DMS114 treated with DMSO at 0.1 percent for 48 hours (cell line): ENCODE data around the gene LCP1.
"Not testable (repeated sequence)": the region's sequence is repeated elsewhere in the genome, so short reads cannot be mapped to it uniquely, and the experiment has no call there.

ENCODE experiments used
- DNase-seq: peaks from one replicate; lab custom pipeline; 2025; ENCODE audit not compliant: unreplicated experiment; lab: John Stamatoyannopoulos, UW

The LCP1 gene

DNA sequence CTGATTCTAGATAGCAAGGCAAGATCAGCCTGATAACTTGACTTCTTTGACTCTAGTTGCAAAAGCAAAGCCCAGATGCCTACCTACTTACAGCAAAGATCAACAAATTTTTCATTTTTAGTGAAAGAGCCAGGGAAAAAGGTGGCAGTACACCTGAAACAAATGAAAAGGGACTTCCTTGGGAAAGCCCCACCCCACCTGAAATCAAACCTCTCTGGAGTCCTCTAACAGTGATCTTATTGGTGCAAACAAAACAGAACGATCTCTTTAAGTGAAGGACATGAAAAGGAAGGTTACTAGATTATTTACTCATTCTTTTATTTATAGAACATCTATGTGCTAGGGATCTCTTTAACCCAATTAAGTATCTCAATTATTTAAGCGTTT lies 507 bp upstream of the LCP1 start:
- DNase-seq, result no peak

DNA sequence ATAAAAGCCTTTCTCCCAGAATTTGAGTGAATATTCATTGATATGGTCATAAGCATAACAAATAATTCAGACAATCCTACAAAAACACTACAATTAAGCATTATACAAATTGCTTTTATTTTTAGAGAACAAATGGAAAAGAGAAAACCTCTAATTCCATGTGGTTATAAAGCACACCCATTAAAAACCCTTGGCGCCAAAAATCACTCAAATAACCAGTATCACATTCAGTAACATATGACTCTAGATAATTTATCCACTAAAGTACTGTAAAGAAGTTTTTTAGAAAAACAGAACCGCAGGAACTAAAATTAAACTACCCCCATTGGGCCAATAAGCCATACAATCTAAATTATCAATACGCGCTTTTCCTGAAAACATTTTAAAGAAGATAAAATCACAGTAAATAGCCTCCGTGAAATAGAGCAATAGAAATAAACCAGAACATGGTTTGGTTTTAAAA lies 569 bp downstream of the LCP1 start:
- DNase-seq, result no peak

DNA sequence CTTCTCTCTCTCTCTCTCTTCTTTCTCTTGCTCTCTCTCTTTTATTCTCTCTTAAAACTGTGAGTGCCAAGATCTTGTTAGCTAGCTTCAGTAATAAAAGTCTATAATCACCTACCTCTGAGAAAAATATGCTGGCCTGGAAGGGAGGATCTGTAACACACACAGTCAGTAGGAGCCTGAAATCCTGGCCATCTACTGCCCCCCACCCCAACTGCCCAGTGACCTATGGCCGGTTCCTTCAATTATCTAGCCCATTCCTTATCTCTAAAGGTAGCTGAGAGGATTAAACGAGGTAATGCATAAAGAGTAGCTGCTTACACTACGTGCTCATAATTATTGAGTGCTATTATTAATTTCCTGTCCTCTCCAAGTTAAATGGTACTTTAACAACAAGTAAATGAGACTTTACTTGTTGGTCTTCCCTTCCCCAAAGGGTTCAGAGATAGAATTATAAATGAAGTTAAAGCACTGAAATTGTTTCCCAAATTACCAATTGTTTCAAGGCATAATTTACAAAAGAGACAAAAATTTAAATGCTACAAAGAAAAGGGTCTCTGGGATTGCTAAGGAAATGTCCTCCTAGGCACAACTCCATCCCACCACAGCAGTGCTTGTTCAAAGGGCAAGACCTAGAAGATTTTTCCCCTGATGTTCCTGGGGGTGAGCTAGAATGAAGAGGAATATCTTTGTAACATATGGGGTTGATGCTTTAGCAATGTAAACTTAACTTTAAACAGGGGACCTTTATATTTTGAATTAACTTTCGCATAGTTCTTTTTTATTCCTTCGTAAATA lies 1.8 kb downstream of the LCP1 start:
- no peak for DNase-seq

DNA sequence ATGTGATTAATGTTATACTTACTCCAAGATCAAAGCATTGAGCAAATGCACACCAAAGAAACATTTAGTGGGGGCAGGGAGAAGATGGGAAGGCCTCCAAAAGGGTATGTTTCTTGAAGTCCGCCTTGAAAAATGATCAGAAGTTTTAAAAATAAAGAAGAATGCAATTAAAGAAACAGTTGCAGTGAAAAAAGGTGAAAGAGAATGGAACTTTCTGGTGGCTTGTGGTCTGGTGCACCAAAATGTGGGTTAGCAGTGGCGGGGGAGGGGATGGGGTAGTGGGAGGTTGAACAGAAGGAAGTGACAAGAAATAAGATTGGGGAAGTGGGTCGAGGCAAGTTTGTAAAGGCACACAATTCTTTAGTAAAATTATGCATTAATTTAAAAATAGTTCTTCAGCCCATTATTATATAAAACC lies 2.5 kb downstream of the LCP1 start:
- DNase-seq, result no peak

DNA sequence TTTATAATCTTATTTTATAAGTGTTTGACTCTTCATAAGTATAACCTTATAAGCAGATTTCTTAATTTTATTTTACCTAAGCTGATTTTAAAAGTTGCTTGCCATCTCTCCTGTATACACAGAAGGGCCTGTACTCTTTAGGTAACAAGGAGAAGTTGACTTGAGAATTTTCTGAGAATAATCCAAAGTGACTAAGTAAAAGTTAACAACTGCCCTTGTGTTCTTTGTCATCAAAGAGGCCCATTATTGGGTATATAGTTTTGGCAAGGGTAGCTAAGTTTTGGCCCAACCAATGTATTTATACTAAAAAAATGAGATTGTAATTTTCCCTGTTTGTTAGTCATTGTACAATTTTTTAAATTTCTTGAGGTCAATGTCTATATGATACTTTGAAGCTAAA lies 3.2 kb downstream of the LCP1 start:
- no peak for DNase-seq

DNA sequence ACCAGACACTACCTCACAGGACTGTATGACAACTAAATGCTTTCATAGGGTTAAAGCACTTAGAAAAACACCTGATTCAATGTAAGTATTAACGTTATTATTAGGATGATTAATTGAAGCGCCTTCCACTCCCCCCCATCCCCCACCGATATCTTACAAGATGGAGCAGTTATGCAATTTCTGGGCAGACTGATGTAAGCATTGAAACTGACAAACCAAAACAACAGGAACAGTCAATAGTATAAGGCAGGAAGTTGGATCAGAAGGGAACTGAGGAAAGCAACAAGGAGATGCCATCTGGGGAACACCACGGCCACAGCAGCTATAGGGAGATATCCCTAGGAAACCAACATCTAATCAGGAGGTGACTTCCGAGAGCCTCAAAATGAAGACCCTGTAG lies 3.8 kb downstream of the LCP1 start:
- DNase-seq, result no peak

DNA sequence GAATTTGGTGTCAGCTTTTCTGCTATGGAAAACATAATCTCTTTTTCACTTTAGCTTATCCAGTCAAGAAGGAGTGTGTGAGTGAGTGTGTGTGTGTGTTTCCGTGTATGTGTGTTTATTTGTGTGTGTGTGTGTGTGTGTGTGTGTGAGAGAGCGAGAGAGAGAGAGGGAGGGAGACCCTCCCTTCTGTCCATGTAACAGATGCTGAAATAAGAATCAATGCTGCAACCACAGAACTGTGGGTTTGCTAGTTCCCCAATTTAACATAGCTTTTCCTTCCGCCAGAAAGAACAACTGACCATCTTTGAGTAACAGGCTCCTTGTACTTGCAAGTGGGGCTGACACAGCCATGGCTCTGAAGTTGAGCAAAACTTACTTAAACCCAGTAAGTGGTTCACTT lies 5.2 kb downstream of the LCP1 start:
- DNase-seq, result no peak

DNA sequence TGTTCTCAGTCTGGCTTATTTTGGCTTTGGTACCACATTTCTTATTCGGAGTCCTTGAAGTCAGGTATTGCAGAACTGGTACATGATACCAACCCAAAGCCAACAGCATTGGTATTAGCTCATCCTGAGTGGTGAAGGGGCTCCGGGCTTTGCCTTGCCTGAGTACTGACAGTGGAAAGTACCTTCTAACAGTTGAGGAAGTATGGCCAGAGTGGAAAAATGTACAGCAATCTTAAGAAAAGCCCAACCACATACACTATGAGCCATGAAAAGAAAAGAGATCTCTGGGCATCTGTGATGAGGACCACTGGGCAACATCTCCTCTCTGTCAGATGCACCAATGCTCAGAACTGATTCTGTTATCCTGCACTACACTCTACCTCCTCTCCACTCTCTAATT lies 8.3 kb downstream of the LCP1 start:
- no peak for DNase-seq

DNA sequence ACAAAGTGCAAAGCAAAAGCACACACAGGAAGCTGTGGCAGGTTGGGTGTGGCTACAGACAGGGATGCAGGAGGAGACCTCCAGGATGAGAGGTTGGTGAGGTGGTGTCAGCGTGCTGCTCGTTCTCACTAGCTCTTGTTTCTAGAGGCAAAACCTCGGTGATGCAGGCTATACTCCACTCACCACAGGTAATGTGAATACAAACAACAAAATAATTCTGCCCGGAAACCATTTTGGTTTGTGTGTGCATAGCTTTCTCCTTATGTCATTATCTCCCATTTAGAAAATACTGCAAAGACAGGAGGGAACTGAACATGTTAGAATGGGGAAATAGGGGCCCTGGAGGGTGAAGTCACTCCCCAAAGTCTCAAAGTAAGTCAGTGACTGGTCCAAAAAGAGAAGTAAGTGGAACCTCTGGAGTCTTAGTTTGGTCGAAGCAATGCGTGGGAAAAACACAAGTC lies 9.4 kb downstream of the LCP1 start:
- DNase-seq, result no peak

DNA sequence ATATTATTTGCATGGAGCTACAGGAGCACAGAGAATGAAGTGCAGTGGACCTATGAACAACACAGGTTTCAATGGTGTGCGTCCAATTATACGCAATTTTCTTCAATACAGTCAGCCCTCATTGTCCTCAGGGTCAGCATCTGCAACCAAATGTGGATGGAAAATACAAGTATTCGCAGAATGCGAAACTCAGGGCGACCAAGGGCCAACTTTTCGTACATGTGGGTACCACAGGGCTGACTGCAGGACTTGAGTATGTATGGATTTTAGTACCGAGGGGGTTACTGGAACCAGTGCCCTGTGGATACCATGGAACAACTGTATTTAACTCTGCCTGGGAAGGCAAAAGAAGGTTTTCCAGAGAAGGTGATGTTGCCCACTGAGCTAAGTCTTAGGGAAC lies 10.2 kb downstream of the LCP1 start:
- no peak for DNase-seq

DNA sequence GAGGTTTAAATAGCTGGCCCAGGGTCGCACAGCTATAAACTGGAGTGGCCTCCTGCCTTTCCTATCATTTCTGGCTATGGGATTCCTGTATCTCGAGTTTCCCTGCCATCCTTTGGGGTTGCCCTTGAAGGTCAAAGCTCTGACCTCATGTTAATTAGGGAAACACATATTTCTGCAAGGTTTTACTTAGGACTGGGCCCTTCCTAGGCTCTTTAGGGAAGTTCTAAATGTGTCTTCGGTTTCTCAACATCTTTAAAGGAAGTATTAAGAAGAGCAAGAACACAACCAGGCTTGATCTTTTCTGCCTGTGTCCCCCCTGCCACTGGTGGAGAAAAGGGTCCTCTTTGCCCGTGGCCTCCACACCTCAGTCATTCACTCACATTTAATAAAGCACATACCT lies 10.8 kb downstream of the LCP1 start:
- no peak for DNase-seq

DNA sequence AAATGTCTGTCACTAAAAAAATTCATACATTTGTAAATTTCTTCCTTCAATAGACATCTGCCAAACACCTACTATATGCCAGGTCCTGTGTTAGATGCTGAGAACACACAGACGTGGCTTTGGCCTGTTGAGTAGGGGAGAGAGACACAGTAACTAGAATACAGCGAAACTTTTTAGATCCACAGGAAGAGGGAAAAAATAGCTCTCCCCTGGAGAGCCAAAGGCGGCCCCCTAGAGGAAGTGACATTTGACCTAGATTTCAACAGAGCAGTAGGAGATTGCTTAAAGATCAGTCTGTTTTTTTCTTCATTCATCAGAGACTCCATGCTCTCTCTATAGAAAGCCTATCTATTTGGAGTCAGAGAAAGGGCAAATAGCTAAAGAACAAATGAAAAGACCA lies 11.3 kb downstream of the LCP1 start:
- no peak for DNase-seq

DNA sequence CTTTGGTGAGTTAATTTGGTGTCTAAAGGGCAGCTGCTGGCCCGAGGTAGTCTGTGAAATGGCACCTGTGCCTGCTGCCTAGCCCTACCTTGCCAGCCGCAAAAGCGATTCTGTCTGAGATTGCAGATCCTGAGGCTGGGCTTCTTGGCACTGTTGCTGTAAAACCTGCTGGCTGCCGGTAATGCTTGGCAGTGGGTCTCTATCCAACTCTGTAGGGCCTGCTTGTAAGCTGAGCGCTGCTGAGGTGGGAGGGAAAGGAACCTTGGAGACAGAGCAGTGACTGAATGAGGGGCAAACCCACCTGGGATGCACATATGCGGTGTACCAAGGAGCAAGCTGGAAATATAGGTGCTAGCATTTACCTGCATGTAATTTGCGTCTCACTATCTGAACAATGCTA lies 11.7 kb downstream of the LCP1 start:
- no peak for DNase-seq

DNA sequence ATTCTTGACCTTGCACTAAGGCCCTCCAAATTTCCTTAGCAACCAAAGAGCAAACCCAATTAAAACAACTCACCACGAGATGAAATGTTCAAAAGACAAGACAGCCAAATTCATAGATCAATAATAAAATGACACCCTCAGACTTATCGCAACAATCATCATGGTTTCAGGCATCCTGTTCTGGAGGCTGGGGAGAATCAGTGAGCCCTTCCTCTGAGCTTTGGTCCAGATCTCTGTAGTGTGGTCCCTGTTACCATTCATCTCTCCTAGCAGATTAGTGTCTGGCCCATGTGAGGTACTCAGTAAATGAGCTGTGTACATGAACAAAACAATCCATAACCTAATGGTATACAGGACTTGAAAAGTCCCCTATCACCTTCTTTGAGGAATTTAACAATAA lies 12.2 kb downstream of the LCP1 start:
- no peak for DNase-seq

DNA sequence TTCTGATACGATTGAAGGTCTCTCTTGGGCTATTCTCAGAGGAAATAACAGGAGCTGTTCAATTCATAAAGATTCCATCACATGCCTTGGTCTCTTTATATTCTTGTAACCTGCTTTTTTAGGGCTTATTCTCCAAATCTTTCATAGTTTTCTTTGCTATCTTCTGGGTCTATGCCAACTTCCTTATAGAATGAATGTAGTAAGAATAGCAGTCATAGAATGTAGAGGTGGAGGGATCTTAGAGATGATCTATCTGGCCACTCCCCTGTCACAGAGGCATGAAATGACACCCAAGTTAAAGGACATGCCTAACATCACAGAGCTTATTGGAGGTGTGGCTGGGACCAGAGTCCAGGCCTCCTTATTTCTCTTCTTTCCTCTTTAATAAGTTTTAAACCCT lies 13.2 kb downstream of the LCP1 start:
- no peak for DNase-seq

DNA sequence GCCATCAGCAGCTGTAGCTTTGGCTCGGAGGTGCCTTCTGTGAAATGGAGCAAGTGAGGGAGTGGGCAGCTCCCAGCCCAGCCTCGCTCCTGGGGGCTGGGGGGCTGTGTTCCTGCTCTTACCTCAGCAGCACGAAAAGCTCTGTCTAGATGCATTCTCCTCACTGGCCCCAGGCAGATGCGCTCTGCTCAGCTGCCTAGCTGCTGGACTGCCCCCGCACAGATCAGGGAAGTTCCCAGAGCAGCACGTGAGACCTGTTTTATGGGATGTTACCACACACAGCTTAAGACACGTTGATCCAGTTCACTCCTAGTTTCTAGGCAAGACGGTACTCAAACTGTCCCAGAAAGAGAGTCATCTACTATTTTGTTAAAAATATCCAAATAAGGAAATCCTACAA lies 13.6 kb downstream of the LCP1 start:
- DNase-seq, result no peak

DNA sequence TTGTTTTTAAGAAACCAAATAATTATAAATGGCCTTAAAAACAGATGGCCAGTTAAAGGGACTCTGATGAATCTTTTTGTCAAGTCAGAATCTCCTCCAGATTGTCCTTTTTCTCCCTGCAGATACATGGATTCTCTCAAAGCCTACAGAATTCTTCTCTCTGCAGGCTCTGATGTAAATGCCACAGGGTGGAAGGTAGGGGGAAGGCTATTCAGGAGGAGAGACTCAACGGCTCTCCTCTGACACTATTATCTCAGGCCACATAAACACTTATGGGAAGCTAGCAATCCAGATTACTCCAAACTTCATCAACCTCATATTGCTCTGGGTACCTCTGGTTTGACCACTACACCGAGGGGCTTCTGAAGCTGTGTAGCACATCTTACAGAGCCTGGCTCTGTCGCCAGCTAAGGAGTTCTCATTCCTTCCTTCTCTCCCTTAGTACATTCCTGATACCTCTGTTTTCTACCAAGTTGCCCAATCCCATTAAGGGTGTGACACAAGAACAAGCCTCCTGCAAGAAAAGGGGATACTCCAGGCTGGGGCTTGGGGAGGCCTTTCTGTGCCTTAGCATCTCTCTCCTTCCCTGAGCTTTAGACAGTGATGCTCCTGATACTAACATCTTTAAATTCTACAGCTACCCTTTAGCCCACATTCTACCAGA lies 14.9 kb downstream of the LCP1 start:
- DNase-seq, result no peak

DNA sequence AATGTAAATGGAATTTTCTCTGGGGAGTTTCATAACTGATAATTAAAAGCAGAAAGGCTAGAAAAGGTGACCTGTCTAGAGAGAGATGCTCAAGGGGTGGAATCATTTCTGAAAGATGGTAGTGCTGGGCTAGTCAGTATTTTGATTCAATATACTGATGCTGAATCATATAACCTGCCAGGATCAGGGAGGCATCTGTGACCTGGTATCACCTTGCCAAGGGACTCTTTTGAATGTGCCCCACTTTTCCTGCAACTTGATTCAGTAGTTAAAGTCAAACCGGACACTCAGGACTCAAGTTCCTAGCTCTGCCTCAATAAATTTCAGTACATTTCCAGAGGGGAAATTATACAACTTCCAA lies 15.8 kb downstream of the LCP1 start:
- DNase-seq, result no peak

DNA sequence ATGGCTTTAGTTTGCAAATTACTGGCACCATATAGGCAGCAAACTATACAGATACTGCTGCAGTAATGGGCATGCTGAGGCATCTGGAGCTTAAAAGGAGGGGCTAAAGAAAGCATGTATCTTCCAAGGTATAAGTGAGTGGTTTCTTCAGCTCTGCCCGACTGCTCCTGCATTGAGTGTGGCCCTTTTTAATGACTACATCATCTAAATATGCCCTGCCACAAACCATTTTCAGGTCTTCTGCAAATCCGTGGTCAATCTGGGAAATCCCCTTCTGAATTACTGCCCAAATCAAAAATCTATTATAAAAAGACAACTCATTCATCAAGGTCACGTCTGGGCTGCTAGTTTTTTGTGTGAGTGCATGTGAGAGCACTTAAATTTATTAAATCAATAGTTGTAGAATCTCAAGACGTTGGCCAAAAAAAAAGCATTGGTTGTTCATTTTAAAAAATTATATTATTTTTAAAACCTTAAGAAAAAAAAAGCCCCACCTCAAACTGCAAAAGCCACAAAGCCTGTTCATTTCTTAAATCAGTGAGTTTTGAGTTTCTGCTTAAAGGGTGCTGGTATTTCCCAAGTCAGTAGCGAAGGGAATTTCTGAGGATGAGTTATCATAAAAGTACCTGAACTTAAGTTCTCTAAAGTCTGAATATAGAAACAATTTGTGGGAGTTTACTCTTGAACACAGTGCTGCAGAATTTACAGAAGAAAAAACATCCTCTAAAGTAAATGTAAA lies 16.3 kb downstream of the LCP1 start:
- no peak for DNase-seq

DNA sequence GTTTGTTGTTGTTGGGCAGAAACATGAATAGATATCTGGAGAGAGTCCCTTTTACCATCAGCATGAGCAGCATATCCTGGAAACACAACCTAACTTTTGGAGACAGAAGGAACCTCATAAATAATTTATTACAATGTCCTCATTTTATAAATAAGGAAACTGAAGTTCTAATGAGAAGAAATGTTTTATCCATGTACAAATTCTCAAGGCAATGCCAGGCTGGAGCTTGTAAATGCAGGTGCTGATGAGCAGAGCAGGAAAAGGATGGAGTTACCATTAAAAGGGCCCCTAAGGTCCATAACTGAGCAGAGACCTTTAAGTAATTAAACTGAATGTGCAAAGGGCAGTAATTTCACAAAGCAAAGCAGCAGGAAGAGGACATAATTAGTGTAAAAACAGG lies 17.3 kb downstream of the LCP1 start:
- DNase-seq, result no peak

DNA sequence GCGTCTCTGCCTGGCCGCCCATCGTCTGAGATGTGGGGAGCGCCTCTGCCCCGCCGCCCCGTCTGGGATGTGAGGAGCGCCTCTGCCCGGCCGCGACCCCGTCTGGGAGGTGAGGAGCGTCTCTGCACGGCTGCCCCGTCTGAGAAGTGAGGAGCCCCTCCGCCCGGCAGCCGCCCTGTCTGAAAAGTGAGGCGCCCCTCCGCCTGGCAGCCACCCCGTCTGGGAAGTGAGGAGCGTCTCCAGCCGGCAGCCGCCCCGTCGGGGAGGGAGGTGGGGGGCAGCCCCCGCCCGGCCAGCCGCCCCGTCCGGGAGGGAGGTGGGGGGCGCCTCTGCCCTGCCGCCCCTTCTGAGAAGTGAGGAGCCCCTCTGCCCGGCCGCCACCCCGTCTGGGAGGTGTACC lies 19.2 kb downstream of the LCP1 start:
- not testable (repeated sequence) for DNase-seq

DNA sequence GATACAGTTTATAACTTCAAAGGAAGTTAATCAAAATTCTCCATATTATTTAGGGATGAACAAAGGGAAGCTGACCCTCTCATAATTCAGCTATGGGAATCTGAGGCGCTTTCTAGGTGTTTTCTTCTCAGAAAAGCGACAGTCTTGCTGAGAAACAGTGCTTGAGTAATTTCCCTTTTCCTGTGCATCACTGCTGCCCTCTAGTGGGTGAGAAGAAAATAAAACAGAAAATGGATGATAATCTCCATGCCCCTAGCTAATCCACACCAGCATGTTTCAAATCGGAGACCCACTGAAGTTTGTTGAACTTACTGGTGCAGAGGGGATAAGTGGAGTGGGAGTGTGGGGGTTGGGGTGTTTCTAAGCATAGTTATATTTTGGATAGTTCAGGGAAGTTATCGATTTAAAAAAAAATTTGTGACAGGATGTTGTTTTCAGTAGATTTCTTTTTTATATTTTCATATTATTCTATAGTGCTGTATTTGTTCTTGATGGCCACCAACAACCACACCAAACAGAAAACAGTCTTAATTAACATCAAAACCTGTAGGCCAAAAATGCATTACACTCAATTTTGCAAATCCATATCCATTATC lies 21.4 kb downstream of the LCP1 start:
- DNase-seq, result peak; percentile 45
